Measurements from ENCODE around the gene PCNX3.

GRCh38 chr11:65624931-65625627 lies 9.5 kb downstream of the PCNX3 start:
- TF ChIP-seq CTCF (IDR thresholded peaks at IDR 0.05) = no peak
- TF ChIP-seq POLR2A (IDR thresholded peaks at IDR 0.05) = no peak

Measured in Peyer's patch (tissue), 4 donors.